Gastrocnemius medialis (tissue), 4 donors: Measurements from ENCODE around the gene WNT9B.

Experiments used
- POLR2A ChIP-seq, 2 donors: fragments of 450-650 bp; IDR thresholded peaks; one replicate each; pipeline ENCODE4 v1.6.1; 2017; ENCODE audit warnings: antibody characterized with exemption in 2 of 2, mild to moderate bottlenecking in 2 of 2, moderate library complexity in 2 of 2
- TF ChIP-seq, protein P1 (sequence below), 5 experiments: fragments of 450-650 bp in 3 of 5; fragments of 200-600 bp in 2 of 5; sonication (generic) in 2 of 5; IDR thresholded peaks in 4 of 5; conservative IDR thresholded peaks in 1 of 5; 1 replicate in 4 of 5; 2 replicates in 1 of 5; pipeline ENCODE4 v1.5.1; 2016 to 2019; ENCODE audit warnings: antibody characterized with exemption in 5 of 5, mild to moderate bottlenecking in 3 of 5, moderate library complexity in 3 of 5

DNA sequence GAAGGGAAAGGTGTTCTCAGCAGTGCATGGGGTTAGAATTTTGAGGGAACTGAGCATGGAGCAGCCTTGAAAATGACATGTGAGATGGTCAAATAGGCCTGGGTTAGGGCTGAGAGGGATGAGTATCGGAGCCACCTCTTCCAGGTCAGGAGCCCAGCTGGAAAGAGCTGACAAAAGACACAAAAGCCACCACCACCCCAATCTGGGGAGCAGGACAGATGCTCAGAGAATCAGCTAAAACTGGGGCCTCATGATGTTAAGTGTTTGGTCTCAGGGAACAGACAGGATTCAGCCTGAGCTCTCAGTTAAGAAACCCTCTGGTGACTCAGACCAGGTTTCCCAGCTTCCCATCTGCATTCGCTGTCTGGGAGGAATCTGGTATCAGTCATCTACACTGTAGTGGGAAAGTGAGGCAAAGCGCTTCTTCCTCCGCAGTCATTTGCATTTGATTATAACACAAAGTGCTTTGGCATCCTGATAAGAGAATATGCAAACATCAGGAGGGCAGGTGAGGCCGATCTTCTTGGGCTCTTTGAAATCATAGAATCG is 2.6 kb downstream of the WNT9B start:
- TF ChIP-seq, protein P1, sequence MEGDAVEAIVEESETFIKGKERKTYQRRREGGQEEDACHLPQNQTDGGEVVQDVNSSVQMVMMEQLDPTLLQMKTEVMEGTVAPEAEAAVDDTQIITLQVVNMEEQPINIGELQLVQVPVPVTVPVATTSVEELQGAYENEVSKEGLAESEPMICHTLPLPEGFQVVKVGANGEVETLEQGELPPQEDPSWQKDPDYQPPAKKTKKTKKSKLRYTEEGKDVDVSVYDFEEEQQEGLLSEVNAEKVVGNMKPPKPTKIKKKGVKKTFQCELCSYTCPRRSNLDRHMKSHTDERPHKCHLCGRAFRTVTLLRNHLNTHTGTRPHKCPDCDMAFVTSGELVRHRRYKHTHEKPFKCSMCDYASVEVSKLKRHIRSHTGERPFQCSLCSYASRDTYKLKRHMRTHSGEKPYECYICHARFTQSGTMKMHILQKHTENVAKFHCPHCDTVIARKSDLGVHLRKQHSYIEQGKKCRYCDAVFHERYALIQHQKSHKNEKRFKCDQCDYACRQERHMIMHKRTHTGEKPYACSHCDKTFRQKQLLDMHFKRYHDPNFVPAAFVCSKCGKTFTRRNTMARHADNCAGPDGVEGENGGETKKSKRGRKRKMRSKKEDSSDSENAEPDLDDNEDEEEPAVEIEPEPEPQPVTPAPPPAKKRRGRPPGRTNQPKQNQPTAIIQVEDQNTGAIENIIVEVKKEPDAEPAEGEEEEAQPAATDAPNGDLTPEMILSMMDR (IDR thresholded peaks at IDR 0.05 in 4 of 5, conservative IDR thresholded peaks at IDR 0.05 in 1 of 5) = no peak
- TF ChIP-seq POLR2A (IDR thresholded peaks at IDR 0.05) = no peak
